HS-5 (cell line): Measurements from ENCODE around the gene TSPAN32.
"Not testable (repeated sequence)": the region's sequence is repeated elsewhere in the genome, so short reads cannot be mapped to it uniquely, and the experiment has no call there.

Experiments
- DNase-seq: peaks from one replicate; pipeline ENCODE4 v3.0.0-alpha.2; 2012; ENCODE audit warnings: low read depth

Gene TSPAN32

DNA sequence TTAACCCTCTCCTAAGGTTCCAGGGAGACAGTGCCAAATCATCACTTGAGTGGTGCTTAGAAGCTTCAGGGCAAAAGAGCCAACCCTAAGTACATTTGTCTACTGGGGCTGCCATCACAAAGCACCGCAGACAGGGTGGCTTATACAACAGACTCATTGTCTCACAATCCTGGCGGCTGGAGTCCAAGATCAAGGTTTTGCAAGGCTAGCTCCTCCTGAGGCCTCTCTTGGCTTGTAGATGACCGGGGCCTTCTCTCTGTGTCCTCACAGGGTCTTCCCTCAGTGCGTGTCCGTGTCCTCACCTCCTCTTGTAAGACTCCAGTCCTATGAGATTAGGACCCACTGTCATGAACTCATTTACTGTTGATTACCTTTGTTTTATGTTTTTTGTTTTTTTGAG, 41.2 kb downstream of the TSPAN32 start:
- DNase-seq, result no peak

DNA sequence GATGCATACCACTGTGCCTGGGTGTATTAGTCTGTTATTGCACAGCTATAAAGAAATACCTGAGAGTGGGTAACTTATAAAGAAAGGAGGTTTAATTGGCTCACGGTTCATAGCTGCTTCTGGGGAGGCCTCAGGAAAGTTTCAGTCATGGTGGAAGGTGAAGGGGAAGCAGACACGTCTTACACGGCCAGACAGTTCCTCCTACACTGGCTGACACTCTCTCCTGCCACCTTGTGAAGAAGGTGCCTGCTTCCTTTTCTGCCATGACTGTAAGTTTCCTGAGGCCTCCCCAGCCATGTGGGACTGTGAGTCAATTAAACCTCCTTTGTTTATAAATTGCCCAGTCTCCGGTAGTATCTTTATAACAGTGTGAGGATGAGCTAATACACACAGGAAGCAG, 41.7 kb downstream of the TSPAN32 start:
- DNase-seq, result no peak

DNA sequence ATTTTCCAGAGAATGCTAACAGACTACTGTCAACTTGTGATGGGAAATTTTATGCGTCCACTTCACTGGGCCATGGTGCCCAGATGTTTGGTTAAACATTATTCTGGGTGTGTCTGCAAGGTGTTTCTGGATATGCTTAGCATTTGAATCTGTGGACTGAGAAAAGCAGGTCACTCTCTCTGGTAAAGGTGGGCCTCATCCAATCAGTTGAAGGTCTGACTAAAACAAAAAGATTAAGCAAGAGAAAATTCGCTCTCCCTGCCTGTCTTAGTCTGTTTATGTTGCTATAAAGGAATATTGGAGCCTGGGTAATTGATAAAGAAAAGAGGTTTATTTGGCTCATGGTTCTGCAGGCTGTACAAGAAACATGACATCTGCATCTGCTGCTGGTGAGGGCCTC, 43.2 kb downstream of the TSPAN32 start:
- DNase-seq, result no peak

DNA sequence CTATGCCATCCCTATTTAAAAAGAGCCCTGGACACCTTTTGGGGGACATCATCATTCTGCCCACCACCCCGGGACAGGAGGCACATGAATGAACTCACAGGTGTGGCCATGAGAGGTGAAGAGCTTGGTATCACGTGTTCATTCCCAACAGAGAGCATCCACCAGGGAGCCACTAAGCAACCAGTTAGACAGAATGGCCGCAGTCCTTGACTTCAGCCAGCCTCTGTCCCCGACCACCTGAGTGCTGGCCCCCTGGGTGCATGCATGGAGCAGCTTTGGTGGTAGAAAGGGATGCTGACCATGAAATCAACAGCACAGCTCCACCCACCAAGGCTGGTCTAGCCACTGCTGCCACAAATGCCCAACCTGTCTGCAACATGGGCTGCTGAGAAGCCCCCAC, 44.2 kb downstream of the TSPAN32 start:
- DNase-seq, result no peak

- DNase-seq, result no peak
Measured at GRCh38 chr11:2346586-2347307, 44.9 kb downstream of the TSPAN32 start.

- no peak for DNase-seq
Measured at GRCh38 chr11:2347308-2347830, 45.6 kb downstream of the TSPAN32 start.

DNA sequence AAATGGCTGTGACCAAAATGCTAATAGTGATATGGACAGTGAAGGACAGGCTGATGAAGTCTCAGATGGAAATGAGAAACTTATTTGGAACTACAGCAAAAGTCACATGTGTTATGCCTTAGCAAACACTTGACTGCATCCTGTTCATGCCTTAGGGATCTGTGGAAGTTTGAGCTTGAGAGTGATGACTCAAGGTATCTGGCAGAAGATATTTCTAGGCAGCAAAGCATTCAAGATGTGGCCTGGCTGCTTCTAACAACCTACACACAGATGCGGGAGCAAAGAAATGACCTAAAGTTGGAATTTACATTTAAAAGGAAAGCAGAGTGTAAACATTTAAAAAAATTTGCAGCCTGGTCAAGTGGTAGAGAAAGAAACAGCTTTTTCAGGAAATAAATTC, 47.2 kb downstream of the TSPAN32 start:
- DNase-seq, result no peak

DNA sequence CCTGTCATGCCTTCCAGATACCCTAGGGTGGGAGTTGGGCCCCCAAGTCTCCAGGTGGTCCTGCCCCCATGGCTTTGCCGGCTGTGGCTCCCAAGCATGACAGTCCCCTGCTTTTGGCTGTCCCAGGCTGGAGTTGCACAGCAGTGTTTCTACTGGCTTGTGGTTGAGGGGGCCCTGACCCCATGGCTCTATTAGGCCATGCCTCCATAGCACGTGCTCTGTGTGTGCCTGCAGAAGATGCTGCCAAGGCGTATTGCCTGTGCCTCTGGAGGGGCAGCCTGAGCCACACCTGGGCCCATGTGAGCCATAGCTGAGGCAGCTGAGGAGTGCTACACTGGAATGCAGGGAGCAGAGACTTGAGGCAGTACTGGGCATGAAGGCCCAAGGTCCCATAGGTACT, 49.9 kb downstream of the TSPAN32 start:
- no peak for DNase-seq

DNA sequence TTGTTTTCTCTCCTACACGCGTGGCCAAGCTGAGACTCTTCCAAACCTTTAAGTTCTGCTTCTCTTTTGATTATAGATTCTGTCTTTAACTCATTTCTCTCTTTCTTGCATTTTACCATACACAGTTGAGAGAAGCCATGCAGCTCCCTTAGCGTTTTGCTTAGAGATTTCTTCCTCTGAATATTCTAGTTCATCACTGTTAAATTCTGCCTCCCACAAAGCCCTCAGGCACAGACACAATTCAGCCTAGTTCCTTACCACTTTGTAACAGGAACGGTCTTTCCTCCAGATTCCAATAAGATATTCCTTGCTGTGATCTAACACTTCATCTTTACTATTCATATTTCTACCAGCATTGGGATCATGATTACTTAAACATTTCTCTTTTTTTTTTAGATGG, 50.6 kb downstream of the TSPAN32 start:
- DNase-seq, result no peak

DNA sequence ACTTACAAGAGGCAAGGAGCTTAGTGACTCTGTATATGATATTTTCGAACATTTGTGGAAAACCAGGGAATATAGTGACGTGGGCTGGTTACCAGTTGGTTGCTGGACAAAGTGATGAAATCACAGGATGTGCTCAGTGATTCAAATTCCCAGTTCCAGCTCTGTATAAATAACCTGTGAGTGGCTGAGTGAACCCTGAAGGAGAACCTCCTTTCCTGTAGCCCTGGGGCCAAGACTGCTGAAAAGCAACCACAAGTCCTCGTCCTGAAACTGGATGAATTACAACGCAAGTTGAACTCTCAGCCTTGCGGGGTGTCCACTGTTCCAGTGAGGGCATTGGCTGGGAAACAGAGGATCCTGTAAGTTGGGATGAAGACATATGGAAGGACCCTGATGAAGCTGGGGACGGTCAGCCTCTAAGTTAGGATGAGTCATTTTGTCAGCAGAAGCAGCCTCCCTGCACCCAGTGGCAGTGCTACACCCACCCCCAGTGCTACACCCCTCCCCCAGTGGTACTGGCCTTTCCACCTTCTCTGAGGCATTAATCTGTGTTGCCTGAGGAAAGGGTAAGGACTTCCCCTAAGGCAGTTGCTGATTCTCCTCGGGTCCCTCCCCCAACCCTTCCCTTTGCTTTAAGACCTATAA, 53.3 kb downstream of the TSPAN32 start:
- no peak for DNase-seq

DNA sequence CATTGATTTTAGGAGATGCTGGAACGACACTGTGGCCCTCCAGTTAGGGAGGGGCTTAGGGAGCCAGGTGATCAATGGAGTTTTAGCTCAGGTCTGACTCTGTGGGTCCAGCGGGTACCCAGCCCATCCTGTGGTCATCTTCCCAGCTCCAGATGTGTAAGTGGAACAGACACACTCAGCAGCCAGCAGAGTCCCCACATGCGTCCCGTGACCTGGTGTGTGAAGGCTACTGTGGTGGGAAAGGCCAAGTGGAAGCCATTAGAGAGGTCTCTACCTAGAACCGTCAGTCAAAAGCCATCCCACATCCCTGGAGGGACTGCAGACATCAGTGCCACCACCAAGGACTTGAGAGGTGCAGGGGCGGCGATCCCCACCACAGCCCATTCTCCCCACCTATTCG, 55.4 kb downstream of the TSPAN32 start:
- no peak for DNase-seq

DNA sequence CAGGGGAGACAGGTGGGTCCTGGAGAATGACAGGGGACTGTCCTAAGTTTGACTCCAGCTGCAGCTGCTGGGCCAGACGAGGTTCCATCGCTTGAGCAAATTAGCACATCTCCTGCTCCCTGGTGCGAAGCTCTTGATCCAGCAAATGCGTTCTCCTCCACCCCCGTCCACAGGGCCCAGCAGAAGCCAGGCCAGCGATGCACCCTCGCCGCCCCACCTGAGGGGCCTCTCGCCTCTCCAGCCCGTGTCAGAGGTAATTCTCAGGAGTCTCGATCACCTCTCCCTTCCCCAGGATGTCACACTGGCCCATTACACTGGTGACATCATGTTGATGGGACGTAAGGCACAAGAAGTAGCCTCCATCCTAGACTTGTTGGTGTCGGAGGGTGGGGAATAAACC, 55.8 kb downstream of the TSPAN32 start:
- DNase-seq, result not testable (repeated sequence)

DNA sequence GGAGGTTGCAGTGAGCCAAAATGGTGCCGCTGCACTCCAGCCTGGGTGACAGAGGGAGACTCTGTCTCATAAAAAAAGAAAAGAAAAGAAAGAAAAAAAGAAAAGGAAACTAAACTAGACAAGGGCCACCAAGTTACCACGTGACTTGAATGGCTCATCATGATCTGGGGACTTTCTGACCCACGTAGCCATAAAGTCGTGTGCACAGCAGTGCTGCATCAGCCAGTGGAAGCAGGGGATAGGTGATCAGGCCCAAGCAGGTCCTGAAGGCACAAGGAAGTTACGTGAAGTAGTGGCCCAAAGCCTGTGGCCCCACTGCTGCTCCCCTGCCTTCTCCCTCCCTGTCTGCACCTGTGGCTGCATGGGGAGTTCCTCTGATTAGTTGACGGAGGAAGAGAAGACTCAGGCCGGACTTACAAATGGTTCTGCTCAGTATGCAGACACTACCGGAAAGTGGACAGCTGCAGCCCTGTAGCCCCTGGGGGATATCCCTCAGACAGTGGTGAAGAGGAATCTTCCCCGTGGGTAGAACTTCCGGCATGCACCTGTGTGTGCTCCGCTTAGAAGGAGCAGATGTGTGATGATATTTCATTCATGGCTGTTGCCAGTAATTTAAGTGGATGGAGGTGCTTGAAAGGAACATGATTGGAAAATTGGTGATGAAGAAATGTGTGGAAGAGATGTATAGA, 57.1 kb downstream of the TSPAN32 start:
- no peak for DNase-seq

DNA sequence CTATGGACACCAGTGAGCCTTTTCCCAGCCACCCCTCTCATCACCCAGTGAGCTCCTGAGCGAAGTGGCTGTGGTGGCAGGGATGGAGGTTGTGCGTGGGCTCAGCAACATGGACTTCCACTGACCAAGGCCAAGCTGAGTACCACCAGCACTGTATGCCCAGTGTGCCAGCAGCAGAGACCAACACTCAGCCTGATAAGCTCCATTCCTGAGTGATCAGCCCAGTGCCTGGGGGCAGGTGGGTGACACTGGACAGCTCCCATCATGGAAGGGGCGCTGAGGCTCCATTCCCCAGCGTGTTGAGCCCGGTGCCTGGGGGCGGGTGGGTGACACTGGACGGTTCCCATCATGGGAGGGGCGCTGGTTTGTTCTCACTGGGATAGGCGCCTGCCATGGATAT, 57.7 kb downstream of the TSPAN32 start:
- DNase-seq, result no peak

GRCh38 chr11:2360081-2360642, 58.3 kb downstream of the TSPAN32 start:
- no peak for DNase-seq

DNA sequence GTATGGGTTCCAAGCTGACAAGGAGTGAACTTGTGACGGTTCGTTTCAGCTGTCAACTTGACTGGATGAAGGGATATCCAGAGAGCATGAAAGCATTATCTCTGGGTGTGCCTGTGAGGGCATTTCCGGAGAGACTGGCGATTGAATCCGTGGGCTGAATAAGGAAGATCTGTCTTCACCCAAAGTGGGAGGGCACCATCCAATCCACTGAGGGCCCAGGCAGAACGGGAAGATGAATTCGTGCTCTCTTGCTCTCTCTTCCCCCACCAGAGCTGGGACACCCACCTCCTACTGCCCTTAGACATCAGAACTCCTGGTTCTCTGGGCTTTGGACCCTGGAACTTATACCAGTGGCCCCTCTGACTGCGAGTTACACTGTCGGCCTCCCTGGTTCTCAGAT, 59.8 kb downstream of the TSPAN32 start:
- DNase-seq, result no peak

GRCh38 chr11:2362414-2362813, 60.6 kb downstream of the TSPAN32 start:
- DNase-seq, result no peak

- DNase-seq, result no peak
Measured at GRCh38 chr11:2363130-2363529, 61.3 kb downstream of the TSPAN32 start.

GRCh38 chr11:2363577-2364370, 62.0 kb downstream of the TSPAN32 start:
- DNase-seq, result no peak

- not testable (repeated sequence) for DNase-seq
Measured at GRCh38 chr11:2364386-2364785, 62.6 kb downstream of the TSPAN32 start.

DNA sequence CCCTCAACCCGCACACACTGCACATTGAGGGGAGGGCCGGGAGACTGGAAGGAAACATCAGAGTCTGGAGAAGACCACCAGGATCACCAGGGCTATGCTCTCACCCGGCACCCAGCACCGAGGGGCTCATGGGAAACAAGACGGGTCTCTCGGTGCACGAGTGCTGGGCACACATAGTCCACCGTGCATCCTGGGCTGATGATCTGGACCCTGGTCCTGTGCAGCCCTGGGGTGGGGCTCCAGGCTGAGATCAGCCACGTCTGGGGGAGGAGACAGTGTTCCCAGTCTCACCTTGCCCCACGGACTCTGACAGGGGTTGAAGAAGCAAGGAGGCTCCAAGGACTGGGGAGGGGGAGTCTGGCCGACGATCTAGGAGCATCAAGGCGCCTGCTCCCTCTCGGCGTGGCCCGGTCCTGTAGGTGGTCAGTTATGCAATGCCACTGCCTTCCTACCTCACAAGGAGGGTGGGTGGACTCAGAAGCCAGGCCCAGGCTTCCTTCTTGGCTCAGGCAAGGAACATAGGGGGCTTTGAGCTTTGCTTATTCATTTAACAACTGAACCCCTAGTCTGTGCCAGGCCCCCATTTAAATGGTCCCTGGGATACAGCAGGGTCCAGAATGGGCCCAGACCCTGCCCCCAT, 63.9 kb downstream of the TSPAN32 start:
- DNase-seq, result no peak
